ENCODE measurements around the gene VIL1. TPM values are rescaled to one million over a fixed set of nuclear protein-coding genes. Genes with fewer than 3 reads are reported as not detected.

The VIL1 gene
- 1 to 10 TPM in 1 of 2 donors, under 1 TPM in 1; 0.32 to 6.2 TPM for total RNA-seq
- 0 to 1.1 reads per million in 2 donors for total RNA-seq

- Mint-ChIP-seq H3K4me1 (peaks cover 4% of the 10 kb centered on the region), H3K4me3 (no peak within 1 kb of the TSS), H3K27ac (no peak within 1 kb of the TSS), H3K27me3 (no peaks in the 10 kb centered on the region), H3K36me3 (ENCODE audit: low read depth) (no peaks in the 10 kb centered on the region)
- no peaks in the 10 kb centered on the region for H3K9me3 ChIP-seq (ENCODE audit: control insufficient read depth, low read length, poor library complexity, severe bottlenecking)
- ATAC-seq (no peak), DNase-seq (no peak)
These were observed at the start of gene VIL1 for GRCh38 chr2:218418717-218419458. Gene VIL1, plus strand, starts transcription at chr2:218419123. Its CDS starts 4,656 bp downstream, at chr2:218423779.

DNA sequence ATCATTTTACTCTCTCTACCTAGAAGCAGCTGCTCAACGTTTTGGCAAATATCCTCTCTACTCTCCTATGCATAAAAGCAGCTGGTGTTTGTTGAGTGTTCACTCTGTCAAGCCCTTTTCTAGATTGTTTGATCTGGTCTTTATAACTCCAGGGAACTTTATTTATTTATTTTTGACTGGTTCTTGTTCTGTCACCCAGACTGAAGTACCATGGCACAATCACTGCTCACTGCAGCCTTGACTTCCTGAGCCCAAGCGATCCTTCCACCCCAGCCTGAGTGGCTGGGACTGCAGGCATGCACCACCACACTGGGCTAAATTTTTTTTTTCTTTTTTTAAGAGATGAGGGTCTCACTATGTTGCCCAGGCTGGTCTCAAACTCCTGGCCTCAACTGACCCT is 49.6 kb upstream of the VIL1 start:
- no peaks in the 10 kb centered on the region for H3K9me3 ChIP-seq (ENCODE audit: control insufficient read depth, low read length, poor library complexity, severe bottlenecking)
- H3K36me3 Mint-ChIP-seq (ENCODE audit: low read depth) = no peaks in the 10 kb centered on the region
- no peak overlapping the region for H3K4me3 Mint-ChIP-seq
- DNase-seq = no peak
- H3K4me1 Mint-ChIP-seq = peaks cover 19% of the 10 kb centered on the region
- H3K27ac Mint-ChIP-seq = peak overlapping the region; percentile 91
- H3K27me3 Mint-ChIP-seq = no peaks in the 10 kb centered on the region
- no peak for ATAC-seq

- H3K9me3 ChIP-seq (ENCODE audit: control insufficient read depth, low read length, poor library complexity, severe bottlenecking) = no peaks in the 10 kb centered on the region
- peak overlapping the region; percentile 91 for H3K27ac Mint-ChIP-seq
- DNase-seq (no peak), ATAC-seq (no peak)
- peaks cover 19% of the 10 kb centered on the region for H3K4me1 Mint-ChIP-seq
- H3K4me3 Mint-ChIP-seq = no peak overlapping the region
- H3K27me3 Mint-ChIP-seq = no peaks in the 10 kb centered on the region
- no peaks in the 10 kb centered on the region for H3K36me3 Mint-ChIP-seq (ENCODE audit: low read depth)
These were observed 48.4 kb upstream of the VIL1 start for GRCh38 chr2:218370410-218371063.

- Mint-ChIP-seq H3K27ac (no peak overlapping the region), H3K27me3 (no peaks in the 10 kb centered on the region), H3K4me1 (peaks cover 19% of the 10 kb centered on the region), H3K36me3 (ENCODE audit: low read depth) (no peaks in the 10 kb centered on the region), H3K4me3 (no peak overlapping the region)
- H3K9me3 ChIP-seq (ENCODE audit: control insufficient read depth, low read length, poor library complexity, severe bottlenecking) = no peaks in the 10 kb centered on the region
- no peak for ATAC-seq
- no peak for DNase-seq
These were observed 47.0 kb upstream of the VIL1 start for GRCh38 chr2:218371983-218372350.

- Mint-ChIP-seq H3K27ac (no peak overlapping the region), H3K4me3 (no peak overlapping the region), H3K4me1 (peaks cover 13% of the 10 kb centered on the region), H3K36me3 (ENCODE audit: low read depth) (no peaks in the 10 kb centered on the region), H3K27me3 (no peaks in the 10 kb centered on the region)
- ATAC-seq (no peak), DNase-seq (no peak)
- H3K9me3 ChIP-seq (ENCODE audit: control insufficient read depth, low read length, poor library complexity, severe bottlenecking) = no peaks in the 10 kb centered on the region
These were observed 44.1 kb upstream of the VIL1 start for GRCh38 chr2:218374795-218375194.

- DNase-seq = no peak
- no peaks in the 10 kb centered on the region for H3K36me3 Mint-ChIP-seq (ENCODE audit: low read depth)
- no peak for ATAC-seq
- H3K9me3 ChIP-seq (ENCODE audit: control insufficient read depth, low read length, poor library complexity, severe bottlenecking) = no peaks in the 10 kb centered on the region
- H3K4me3 Mint-ChIP-seq = no peak overlapping the region
- peaks cover 11% of the 10 kb centered on the region for H3K4me1 Mint-ChIP-seq
- H3K27ac Mint-ChIP-seq = no peak overlapping the region
- H3K27me3 Mint-ChIP-seq = no peaks in the 10 kb centered on the region
These were observed 43.7 kb upstream of the VIL1 start for GRCh38 chr2:218375212-218375611.

DNA sequence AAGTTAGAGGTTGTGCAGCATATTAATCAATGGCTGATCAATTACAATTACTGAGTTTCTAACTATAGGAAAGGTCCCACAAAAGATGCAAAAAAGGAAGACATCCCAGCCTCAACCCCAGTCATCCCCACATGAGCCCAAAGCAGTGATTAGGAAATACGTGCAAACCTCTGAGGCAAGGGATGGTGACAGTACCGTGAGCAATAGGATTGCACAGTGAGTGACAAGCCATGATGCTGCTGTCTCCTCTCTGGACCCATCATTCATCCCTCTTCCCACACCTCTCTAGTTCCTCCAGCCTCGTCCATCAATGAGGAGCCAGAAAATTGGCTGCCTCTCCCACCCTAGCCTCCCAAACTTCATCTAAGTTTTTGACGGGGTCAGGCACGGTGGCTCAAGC is 40.9 kb upstream of the VIL1 start:
- no peak overlapping the region for H3K4me3 Mint-ChIP-seq
- H3K27me3 Mint-ChIP-seq = no peaks in the 10 kb centered on the region
- no peaks in the 10 kb centered on the region for H3K36me3 Mint-ChIP-seq (ENCODE audit: low read depth)
- H3K27ac Mint-ChIP-seq = no peak overlapping the region
- no peak for ATAC-seq
- no peaks in the 10 kb centered on the region for H3K9me3 ChIP-seq (ENCODE audit: control insufficient read depth, low read length, poor library complexity, severe bottlenecking)
- peaks cover 4% of the 10 kb centered on the region for H3K4me1 Mint-ChIP-seq
- no peak for DNase-seq

- Mint-ChIP-seq H3K4me1 (peaks cover 2% of the 10 kb centered on the region), H3K36me3 (ENCODE audit: low read depth) (no peaks in the 10 kb centered on the region), H3K27me3 (peaks cover 6% of the 10 kb centered on the region), H3K4me3 (no peak within 1 kb of the TSS), H3K27ac (no peak within 1 kb of the TSS)
- DNase-seq (no peak), ATAC-seq (peak; percentile 25)
- H3K9me3 ChIP-seq (ENCODE audit: control insufficient read depth, low read length, poor library complexity, severe bottlenecking) = no peaks in the 10 kb centered on the region
These were observed 37.0 kb upstream of the VIL1 start, which contains the start of gene SLC11A1 for GRCh38 chr2:218381916-218382366. Gene SLC11A1, plus strand, starts transcription at chr2:218382273. Its CDS starts 96 bp downstream, at chr2:218382369.

GRCh38 chr2:218382785-218383184 is 36.1 kb upstream of the VIL1 start:
- no peaks in the 10 kb centered on the region for H3K36me3 Mint-ChIP-seq (ENCODE audit: low read depth)
- no peak overlapping the region for H3K27ac Mint-ChIP-seq
- H3K9me3 ChIP-seq (ENCODE audit: control insufficient read depth, low read length, poor library complexity, severe bottlenecking) = no peaks in the 10 kb centered on the region
- DNase-seq (no peak), ATAC-seq (no peak)
- H3K27me3 Mint-ChIP-seq = peaks cover 11% of the 10 kb centered on the region
- no peak overlapping the region for H3K4me3 Mint-ChIP-seq
- H3K4me1 Mint-ChIP-seq = peaks cover 7% of the 10 kb centered on the region

GRCh38 chr2:218383892-218384519 is 34.9 kb upstream of the VIL1 start:
- no peak overlapping the region for H3K4me3 Mint-ChIP-seq
- ATAC-seq (no peak), DNase-seq (no peak)
- H3K9me3 ChIP-seq (ENCODE audit: control insufficient read depth, low read length, poor library complexity, severe bottlenecking) = no peaks in the 10 kb centered on the region
- no peak overlapping the region for H3K27ac Mint-ChIP-seq
- H3K27me3 Mint-ChIP-seq = peaks cover 11% of the 10 kb centered on the region
- no peaks in the 10 kb centered on the region for H3K36me3 Mint-ChIP-seq (ENCODE audit: low read depth)
- peaks cover 7% of the 10 kb centered on the region for H3K4me1 Mint-ChIP-seq

DNA sequence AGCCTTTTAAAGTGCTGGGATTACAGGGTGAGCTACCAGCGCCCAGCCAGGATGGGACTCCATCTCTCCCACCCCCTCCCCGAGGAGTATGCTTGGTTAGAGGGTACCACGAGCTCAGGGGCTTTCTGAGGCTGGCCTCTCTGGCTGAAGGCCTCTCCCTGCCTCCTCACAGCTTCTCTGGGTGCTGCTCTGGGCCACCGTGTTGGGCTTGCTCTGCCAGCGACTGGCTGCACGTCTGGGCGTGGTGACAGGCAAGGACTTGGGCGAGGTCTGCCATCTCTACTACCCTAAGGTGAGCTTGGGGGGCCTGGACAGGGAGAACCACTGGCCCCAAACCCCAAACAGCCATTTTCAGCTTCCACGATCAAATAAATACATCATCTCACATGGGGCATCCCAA is 33.9 kb upstream of the VIL1 start:
- no peak for ATAC-seq
- H3K27me3 Mint-ChIP-seq = peaks cover 11% of the 10 kb centered on the region
- H3K4me1 Mint-ChIP-seq = peaks cover 5% of the 10 kb centered on the region
- H3K4me3 Mint-ChIP-seq = no peak overlapping the region
- H3K36me3 Mint-ChIP-seq (ENCODE audit: low read depth) = no peaks in the 10 kb centered on the region
- no peaks in the 10 kb centered on the region for H3K9me3 ChIP-seq (ENCODE audit: control insufficient read depth, low read length, poor library complexity, severe bottlenecking)
- no peak overlapping the region for H3K27ac Mint-ChIP-seq
- no peak for DNase-seq

DNA sequence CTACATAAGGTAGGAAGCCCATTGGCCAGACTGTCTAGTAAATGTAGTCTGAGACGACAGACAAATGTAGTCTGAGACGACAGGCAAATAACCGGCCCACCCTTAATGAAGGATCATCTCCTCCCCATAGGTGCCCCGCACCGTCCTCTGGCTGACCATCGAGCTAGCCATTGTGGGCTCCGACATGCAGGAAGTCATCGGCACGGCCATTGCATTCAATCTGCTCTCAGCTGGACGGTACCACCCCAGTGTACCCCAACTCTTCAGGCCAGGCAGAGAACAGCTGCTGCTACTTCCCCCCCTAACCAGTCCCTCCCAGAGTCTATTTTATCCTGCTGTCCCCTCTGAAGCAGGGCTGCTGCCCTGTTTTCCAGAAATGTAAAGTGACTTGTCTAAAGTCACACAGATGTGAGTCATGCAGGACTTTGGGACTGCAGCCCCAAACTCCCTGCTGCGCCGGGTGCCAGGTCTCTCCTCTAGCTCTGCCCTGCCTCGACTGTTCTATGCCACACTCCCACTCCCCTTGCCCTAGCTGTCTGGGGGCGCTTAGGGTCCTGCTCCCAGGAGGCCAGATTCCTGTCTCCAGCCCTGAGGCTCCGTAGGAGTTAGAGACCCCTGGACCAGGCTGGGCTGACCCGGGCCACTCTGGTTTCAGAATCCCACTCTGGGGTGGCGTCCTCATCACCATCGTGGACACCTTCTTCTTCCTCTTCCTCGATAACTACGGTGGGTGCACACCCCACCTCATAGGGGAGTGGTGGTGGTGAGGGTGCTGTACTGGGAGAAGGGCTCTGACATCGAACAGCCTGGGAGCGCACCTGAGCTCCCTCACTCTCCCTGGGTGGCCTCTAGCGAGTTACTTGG is 32.2 kb upstream of the VIL1 start:
- no peaks in the 10 kb centered on the region for H3K36me3 Mint-ChIP-seq (ENCODE audit: low read depth)
- no peak overlapping the region for H3K4me3 Mint-ChIP-seq
- no peak overlapping the region for H3K27ac Mint-ChIP-seq
- peaks cover 4% of the 10 kb centered on the region for H3K4me1 Mint-ChIP-seq
- H3K9me3 ChIP-seq (ENCODE audit: control insufficient read depth, low read length, poor library complexity, severe bottlenecking) = no peaks in the 10 kb centered on the region
- DNase-seq (no peak), ATAC-seq (no peak)
- peaks cover 11% of the 10 kb centered on the region for H3K27me3 Mint-ChIP-seq
